ENCODE results near the gene TP53I11. TPM values are rescaled to one million over a fixed set of nuclear protein-coding genes. Genes with fewer than 3 reads are reported as not detected.

The TP53I11 gene
- total and polyA plus RNA-seq, 2 experiments from 2014 or later, result 23.5 to 43.9 TPM

- Histone ChIP-seq H3F3A (replicated peaks; ENCODE audit: low read depth) (0 out of 2 replicates have a peak, but pooled peaks cover 2% of the 10 kb centered on the region), H3K9me2 (ENCODE audit: insufficient read depth) (no peaks in the 10 kb centered on the region), H3K4me2 (no peak overlapping the region), H3K27ac (ENCODE audit: low read depth) (no peak overlapping the region), H3K27me3 (ENCODE audit: insufficient read depth) (no peaks in the 10 kb centered on the region), H3K4me1 (ENCODE audit: insufficient read depth) (peaks cover 15% of the 10 kb centered on the region; the same call in 1 of the 2 replicates), H3K4me3 (no peak overlapping the region), H4K20me1 (replicated peaks; ENCODE audit: insufficient read depth) (no peaks in the 10 kb centered on the region), H3K36me3 (ENCODE audit: insufficient read depth) (no peaks in the 10 kb centered on the region), H3K79me2 (replicated peaks; ENCODE audit: insufficient read depth) (no peaks in the 10 kb centered on the region), H2AFZ (no peak overlapping the region)
- ATAC-seq (no peak), DNase-seq (ENCODE audit: low spot score) (no peak)
- H3K36me3 Mint-ChIP-seq (ENCODE audit: low read depth), result no peaks in the 10 kb centered on the region
- H3K4me1 Mint-ChIP-seq, result peaks cover 25% of the 10 kb centered on the region
- peaks cover 4% of the 10 kb centered on the region for H3K27me3 Mint-ChIP-seq (ENCODE audit: insufficient read depth, low read depth, poor library complexity)
- no peaks in the 10 kb centered on the region for H3K9me3 Mint-ChIP-seq
- no peak overlapping the region for H3K27ac Mint-ChIP-seq
- no peak overlapping the region for H3K4me3 Mint-ChIP-seq
- TF ChIP-seq ETS1 (IDR thresholded peaks at IDR 0.05), result no peak
- TF ChIP-seq EZH2 (IDR thresholded peaks at IDR 0.05; ENCODE audit: low read depth, unreplicated experiment), result no peak
- no peak for TF ChIP-seq REST (IDR thresholded peaks at IDR 0.05; ENCODE audit: unreplicated experiment)
- TF ChIP-seq EZH2phosphoT487 (IDR thresholded peaks at IDR 0.05; ENCODE audit: unreplicated experiment), result no peak
- no peak for TF ChIP-seq ZNF331 (CRISPR knock-in tag; IDR thresholded peaks at IDR 0.05; ENCODE audit: low read depth)
- TF ChIP-seq ZNF462 (CRISPR knock-in tag; IDR thresholded peaks at IDR 0.05), result no peak
- TF ChIP-seq CTCF (conservative IDR thresholded peaks at IDR 0.05; ENCODE audit: low read depth in 2 of 2), result no peak
- TF ChIP-seq ZNF114 (CRISPR knock-in tag; IDR thresholded peaks at IDR 0.05), result no peak
- no peak for TF ChIP-seq STAT1 (IDR thresholded peaks at IDR 0.05; ENCODE audit: unreplicated experiment)
- TF ChIP-seq JUNB (IDR thresholded peaks at IDR 0.05; ENCODE audit: unreplicated experiment), result no peak
- TF ChIP-seq NANOG (IDR thresholded peaks at IDR 0.05; ENCODE audit: borderline replicate concordance), result no peak
- TF ChIP-seq CREB1 (CRISPR knock-in tag; IDR thresholded peaks at IDR 0.05; ENCODE audit: low read depth), result no peak
- TF ChIP-seq POLR2AphosphoS5 (IDR thresholded peaks at IDR 0.05; ENCODE audit: low read depth), result no peak
These were observed 33.1 kb upstream of the TP53I11 start for GRCh38 chr11:44983786-44984185.

Data from GM23338 (cell line).